Stimulated activated CD4-positive, alpha-beta T cell treated with anti-CD3 and anti-CD28 coated beads, TNF-alpha, amount 100 ng/mL, for 48 hours (primary cell): Measurements from ENCODE around the gene TMEM17.
"Not testable (repeated sequence)": the region's sequence is repeated elsewhere in the genome, so short reads cannot be mapped to it uniquely, and the experiment has no call there.

Source experiments
- DNase-seq, 3 donors: peaks; one replicate each; pipeline ENCODE4 v3.0.0-alpha.2; 2020; ENCODE audit warnings: low read depth in 3 of 3

TMEM17 gene, protein sequence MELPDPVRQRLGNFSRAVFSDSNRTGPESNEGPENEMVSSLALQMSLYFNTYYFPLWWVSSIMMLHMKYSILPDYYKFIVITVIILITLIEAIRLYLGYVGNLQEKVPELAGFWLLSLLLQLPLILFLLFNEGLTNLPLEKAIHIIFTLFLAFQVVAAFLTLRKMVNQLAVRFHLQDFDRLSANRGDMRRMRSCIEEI

DNA sequence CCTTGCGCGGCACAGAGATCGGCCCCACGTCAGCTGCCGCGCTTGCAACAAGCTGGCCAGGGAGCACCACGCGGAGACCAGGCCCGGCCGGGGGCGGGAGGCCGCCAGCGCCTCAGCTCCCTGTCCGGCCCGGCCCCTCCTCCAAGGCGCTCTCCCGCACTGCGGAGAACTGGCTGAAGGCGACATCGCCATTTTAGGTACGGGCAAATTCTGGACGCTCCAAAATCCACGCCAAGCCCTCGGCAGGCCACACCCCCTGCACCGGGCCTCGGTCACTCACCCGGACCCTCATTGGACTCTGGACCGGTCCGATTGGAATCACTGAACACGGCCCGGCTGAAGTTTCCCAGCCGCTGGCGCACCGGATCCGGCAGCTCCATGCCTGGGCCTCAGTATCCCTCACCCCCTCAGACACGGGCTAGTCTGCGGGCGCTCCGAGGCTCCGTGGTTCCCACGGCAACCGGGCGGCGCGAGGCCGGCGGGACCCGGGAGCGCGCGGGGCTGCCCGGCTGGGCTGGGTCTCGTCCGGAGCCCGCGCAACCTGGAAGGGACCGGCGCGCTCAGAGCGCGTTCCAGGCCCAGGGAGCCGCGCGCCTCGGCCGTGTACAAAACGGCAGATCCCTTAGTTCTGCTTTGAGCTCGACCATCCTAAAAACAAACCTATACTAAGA lies at the start of gene TMEM17:
Gene TMEM17 (minus strand): TSS at position 446 of the 671 bp plus-strand sequence. CDS start 66 bp downstream, at position 380.
- DNase-seq, result peak; percentile 21 to 28 (median 26)

DNA sequence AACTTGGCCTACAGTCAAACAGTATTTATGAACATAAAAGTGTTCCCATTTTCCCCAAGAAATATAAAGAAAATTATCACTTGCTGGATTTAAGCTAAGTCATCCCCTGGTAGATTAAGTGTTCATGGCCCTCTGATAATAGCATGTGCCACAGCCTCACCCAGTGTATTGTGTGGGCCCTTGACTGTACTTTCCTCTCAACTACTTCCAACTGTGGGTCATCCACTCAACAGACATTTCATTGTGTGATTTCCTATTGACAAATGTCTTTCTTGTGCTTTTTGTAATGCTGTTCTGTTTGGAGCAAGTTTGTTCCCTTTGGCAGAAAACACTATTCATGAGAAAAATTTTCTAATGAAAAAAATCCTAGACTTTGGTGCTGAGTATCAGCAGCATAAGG lies 48.4 kb upstream of the TMEM17 start:
- DNase-seq, result no peak

DNA sequence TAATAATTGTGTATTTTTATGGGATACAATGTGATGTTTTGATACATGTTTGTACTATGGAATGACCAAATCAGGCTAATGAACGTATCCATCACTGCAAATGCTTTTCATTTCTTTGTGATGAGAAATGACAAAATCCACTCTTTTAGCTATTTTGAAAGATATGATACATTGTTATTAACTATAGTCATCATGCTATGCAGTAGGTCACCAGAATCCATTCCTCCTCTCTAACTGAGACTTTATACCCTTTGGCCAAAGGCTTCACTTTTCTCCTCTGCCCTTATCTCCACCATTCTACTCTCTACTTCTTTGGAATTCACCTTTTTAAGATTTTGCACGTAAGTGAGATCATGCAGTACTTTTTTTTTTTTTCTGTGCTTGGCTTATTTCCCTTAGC lies 44.5 kb upstream of the TMEM17 start:
- no peak for DNase-seq

DNA sequence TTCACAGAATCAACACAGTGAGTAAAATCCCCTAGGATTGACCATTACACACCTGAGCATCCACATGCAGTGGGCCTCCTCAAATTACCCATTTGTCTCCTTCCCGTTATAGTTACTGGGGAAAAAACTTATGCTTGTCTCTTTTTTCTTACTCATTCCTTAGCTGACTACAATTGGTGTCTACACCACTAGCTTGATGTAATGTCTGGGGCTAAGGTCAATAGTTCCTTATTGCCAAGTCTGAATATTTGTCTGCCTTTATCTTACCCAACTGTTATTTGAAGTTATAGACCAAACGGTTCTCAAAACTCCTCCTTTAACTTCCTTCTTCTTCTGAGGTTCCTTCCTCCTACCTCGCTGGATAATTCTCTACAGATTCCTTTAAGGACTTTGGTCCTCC lies 41.9 kb upstream of the TMEM17 start:
- DNase-seq, result no peak

DNA sequence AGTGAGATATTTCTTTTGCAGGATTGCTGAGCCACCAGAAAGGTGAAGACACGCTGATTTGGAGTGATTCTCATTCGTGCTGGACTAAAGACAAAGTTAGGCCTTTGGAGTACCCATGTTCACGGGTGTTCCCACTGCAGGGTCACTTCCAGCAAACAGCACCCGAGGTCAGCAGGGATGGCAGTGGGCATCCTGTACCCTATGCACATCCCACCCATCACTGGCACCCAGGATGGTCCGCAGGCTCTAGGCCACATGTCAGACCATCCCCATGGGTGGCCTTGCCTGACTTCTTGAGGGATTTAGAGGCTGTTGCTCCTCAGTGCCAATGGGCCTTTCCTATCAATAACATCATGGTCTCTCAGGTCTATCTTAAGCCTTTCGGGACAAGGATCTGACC lies 39.3 kb upstream of the TMEM17 start:
- DNase-seq, result no peak

DNA sequence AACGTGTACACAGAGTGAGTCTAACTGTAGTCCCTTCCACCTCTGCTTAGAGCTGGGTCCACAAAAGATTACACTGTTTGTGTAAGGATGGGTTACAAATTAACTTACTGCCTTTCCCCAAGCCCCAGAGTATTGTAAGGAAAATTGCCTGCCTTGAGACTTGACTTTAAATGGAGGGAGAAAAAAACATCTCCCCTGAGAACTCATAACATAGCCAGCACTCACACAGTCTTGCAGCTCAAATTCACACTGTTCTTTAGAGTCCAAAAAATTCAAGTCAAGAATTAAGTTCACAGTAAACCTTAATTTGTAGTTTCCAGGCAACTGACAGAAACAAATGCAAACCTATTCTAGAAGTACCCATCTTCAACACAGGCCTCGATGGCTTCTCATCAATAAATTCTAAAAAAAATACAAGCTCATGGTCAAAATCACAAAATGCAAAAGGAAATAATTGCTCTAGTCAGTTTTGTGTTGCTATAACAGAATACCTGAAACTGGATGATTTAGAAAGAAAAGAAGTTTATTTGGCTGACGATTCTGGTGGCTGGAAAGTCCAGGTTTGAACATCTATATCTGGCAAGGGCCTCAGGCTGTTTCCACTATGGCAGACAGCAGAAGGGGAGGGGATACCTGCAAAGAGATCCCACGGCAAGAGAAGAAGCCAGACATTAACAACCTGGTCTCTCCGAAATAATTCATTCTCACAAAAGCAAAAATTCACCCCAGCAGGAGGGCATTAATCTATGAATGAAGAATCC lies 34.6 kb upstream of the TMEM17 start:
- DNase-seq, result no peak

DNA sequence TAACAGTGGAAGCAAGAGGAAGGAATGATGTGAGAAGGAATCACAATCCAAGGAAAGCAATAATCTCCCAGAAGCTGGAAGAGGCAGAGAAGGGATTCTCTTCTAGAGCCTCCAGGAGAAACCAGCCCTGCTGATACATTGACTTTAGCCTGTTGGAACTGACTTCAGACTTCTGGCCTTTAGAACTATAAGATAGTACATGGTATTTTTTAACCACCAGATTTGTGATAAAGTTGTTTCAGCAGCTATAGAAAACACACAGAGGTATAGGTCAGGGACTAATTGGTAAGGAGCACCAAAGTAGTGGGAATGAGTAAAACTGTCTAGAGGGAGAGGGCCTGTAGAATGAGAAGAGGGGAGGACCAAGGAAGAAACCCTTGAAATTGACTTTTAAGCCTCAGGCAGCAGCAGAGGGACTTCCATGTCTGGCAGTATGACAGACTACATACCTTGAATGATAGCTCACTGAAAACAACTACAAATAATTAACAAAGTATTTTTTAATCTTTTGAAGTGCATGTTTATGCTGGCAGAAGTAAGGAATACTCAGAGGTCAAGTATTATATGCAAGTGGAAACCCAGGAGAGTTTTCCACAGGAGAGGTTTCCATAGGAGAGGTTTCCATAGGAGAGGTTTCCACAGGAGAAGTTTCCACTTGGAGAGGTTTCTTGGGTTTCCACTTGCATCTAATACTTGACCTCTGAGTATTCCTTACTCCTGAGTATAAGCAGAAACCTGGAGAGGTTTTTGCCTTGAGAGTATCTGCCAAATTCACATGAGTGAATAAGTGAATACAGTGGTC lies 33.8 kb upstream of the TMEM17 start:
- no peak for DNase-seq

DNA sequence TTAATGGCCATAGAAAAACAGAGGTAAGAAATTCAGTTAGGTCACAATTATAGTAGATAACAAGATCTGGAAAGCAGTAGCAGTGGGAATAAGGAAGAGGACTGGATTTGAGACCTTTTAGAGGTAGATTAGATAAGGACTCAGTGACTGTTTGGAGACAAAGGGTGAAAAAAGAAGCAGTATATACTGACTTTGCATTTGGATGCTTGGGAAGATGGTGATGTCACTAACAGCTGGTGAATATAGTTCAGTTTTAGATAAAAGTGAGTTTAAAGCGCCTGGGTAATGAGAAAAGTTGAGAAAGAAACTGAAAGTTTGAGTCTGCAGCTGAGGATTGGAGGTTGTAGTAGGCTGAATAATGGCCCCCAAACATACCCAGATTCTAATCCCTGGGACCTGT lies 32.8 kb upstream of the TMEM17 start:
- DNase-seq, result no peak

DNA sequence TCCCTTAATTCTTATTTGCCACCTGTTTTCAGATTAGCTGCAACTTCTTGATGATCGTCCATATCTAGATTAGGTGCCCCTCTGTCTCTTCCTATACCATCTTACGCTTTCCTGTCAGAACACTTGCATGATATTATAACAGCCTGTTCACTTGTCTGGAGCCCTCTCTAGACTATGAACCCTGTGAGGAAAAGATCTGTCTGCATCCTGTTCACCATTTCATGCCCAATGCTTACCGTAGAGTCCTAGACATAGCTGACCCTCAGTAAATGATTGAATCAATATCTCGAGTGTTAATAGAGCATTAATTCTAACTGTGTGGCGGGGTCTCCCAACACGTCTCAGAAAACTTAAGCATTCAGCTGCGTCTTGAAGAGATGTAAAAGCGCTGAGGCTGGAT lies 31.8 kb upstream of the TMEM17 start:
- DNase-seq, result no peak

DNA sequence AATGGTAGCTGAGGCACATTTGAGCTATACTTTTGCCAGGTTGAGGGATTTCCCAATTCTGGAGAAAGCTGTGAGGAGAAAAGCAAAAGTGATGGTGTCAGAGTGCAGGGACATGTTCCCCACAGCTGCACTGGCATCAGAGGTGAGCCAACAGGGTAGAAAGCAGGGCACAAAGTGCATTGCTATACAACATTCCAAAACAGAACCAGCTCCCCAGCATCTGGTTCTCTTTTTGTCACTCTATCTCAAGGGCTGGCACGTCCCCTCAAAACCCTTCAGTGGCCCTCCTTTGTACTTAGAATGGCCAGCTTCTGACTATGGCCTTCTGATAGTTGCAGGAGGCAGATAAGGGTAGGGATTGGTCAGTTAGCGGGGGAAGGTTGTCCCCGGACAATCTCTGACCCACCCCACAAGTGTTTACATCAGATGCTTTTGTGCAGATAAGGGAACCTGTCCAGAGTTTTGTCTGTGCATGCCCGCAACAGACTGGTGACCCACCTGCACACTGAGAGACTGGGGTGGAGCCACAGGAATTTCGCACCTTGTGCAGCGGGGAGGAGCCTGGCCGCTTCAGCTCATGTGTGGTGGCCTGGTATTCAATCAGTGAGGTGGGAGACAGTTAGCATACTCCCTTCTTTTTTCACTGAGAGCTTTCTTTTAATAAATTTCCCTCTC lies 31.0 kb upstream of the TMEM17 start:
- DNase-seq, result no peak

DNA sequence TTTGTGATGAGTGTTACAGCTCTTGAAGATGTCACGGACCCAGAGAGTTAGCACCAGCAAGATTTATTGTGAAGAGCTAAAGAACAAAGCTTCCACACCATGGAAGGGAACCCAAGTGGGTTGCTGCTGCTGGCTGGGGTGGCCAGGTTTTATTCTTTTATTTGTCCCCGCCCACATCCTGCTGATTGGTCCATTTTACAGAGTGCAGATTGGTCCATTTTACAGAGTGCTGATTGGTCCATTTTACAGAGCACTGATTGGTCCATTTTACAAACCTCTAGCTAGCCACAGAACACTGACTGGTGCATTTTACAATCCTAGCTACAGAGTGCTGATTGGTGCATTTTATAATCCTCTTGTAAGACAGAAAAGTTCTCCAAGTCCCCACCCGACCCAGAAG lies 29.5 kb upstream of the TMEM17 start:
- DNase-seq, result not testable (repeated sequence)

DNA sequence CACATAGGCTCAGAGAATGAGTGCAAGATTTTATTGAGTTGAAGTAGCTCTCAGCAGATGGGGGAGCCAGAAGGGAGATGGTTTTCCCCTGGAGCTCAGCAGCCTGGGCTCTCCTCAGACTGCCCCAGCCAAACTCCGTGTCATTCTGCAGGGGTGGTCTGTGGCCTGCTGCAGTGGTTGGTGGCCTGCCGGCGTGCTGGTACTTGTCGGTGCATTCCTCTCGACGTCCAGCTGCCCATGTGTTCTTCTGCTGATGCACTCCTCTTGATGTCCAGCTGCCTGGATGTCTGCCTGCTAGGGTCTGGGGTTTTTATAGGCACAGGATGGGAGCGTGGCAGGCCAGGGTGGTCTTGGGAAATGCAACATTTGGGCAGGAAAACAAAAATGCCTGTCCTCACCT lies 25.6 kb upstream of the TMEM17 start:
- DNase-seq, result no peak

DNA sequence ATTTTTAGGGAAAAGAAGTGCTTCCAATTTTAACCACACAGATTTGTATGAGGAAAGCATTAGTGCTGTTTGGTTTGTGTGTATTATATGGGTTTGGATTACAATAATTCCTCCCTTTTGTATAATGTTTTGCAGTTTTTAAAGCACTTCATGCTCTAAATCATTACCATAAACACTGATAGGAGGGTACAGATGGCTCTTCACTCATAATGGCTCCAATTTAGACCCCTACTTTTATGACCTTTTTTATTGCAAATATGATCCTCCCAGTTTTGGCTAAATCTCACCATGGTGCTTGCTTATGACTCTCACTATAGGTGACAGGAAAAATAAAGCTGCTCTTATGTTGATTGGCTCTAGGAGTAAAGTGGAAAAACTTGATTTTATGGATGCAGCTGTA lies 23.8 kb upstream of the TMEM17 start:
- DNase-seq, result no peak

DNA sequence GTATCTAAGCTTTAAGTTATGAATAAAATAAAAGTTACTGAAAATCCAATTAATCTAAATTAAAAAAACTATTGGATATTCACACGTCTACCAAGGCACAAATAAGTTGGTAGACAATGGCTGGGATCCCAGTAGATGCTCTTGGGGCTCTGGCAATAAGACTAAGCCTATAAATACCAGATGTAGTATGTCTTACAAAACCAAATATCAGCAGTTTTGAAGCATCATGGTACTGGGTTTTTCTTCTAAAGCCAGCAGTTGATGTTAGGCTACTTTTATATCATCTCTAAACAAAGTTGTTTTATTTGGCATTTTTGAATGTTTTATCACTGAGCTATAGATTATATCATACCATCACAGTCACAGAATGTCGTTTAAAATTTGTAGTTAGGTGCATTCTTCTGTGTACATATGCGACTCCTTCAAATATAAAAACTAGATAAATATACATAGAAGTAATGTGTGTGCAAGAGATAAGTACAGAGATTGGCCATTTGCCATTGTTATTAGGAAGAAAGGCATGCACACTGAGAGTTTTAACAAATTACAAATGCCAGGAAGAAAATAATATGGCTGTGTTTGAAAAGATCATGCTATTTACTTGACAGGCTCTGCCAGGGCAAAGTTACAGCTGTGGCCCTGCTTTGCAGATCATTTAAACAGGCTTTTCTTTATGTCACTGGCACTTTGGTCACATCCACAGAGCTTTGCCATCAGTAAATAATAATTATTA lies 21.6 kb upstream of the TMEM17 start:
- DNase-seq, result no peak

DNA sequence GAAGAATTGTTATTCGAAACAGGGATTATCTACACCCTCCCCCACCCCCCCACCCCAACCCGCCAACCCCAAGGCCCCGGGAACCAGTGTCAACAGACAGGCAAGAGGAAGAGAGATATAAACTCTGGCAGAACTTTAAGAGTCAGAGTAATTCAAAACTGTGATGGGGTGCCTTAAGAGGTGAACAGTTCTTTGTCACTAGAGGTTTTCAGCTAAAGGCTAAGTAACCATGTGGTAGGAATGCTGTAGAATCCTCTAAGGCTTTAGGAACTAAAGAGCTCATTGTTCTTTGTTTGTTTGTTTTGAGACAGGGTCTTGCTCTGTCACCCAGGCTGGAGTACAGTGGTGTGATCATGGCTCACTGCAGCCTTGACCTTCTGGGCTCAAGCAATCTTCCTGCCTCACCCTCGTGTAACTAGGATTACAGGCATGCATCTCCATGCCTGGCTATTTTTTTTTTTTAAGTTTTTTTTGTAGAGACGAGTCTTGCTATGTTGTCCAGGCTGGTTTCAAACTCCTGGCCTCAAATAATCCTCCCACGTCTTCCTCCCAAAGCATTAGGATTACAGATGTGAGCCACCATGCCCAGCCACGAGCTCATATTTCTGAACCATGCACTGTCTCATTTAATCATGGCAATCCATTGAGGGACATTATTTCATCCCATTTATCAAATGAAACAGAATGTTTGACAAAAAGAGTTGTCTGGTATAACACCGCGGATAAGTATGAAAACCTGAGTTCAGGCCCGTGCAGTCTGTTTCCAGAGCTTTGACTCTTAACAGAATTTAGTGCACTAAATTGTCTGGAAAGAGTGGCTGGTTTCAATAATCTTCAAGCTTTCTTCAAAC lies 20.8 kb upstream of the TMEM17 start:
- DNase-seq, result no peak

DNA sequence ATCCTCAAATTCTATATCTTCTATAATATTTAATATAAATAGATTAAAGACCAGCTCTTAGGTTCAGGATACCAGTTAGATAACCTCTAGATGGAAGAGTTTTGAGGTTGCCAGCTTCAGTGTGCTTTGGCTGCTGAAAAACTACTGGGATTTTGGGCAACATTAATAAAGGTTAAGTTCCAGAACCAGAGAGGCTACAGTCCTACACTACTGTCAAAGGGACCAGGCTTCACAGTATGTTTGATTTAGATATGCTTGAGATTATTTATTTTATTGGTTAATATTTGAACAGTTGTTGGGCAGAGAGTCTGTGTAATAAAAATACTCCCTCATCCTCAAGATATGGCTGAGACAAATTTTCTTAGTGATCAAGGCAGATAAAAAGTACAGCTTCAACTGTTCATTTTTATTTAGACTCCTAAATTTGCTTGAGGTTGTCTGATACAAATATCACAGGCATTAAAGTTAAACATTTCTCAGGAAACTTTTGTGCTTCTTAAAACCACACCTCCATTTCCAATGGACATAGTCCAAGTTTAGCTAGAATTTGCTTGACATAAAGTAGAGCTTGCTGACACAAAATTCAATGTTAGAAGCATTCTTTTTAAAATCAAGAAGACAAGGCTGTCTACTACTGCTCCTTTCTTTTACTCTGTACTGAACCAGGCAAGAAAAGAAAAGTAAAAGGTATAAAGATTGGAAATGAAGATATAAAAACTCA lies 19.7 kb upstream of the TMEM17 start:
- DNase-seq, result no peak

DNA sequence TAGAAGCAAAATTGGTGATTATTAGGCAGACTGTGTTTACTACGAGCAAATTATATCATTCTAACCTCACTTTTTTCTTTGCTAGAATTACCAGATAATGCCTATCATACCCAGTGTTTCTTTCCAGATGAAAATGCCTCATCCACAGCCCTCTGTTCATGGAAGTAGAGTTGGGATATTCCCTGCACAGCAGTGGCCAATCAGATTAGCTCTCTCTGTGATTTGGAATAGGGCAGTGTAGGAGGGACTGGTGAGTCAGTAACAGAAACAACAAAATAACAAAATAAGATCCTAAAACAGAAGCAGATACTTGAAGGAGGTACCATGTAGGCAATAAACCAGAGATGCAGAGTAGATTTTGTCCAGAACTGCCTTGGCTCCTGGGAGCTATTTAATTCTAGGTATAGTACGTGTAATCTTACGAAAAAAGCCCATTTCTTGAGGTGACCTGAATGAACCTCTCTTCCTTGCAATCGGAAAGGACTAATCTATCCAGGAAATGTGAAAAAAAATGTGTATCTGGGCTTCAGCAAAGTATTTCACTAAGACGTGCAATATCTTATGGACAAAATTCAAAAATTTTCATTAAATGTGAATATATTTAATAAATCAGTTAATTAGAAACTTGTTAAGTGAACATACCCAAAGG lies 18.4 kb upstream of the TMEM17 start:
- no peak for DNase-seq

DNA sequence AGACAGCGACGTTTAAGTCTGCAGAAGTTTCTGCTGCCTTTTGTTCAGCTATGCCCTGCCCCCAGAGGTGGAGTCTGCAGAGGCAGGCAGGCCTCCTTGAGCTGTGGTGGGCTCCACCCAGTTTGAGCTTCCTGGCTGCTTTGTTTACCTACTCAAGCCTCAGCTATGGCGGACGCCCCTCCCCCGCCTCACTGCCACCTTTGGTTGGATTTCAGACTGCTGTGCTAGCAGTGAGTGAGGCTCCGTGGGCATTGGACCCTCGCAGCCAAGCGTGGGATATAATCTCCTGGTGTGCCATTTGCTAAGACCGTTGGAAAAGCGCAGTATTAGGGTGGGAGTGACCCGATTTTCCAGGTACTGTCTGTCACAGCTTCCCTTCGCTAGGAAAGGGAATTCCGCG lies 15.1 kb upstream of the TMEM17 start:
- not testable (repeated sequence) for DNase-seq

DNA sequence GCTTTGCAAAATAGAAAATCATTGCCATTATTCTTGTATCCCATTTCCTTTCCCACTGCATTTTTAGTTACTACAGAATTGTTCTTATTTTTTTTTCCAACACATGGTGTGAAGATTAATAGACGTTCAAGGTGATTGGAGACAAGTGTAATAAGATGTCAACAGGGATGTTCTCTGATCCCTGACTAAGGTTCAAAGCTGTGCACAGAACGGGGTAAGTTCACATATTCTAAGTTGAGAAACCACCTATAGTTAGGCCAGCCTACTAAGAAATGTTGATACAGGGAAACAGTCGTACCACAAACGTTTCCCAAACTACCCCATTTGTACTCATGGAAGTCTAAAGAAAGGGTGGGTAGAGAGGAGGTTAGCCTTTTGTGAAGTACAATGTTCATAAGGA lies 6.4 kb upstream of the TMEM17 start:
- DNase-seq, result no peak
